OCI-LY3 (cell line): ENCODE results near the gene NPPB.

Experiments
- H2AFZ ChIP-seq: fragments of 200-600, 300-600 bp; shearing (Covaris generic); 2 replicates; pipeline ENCODE4 v1.6.0; 2014; ENCODE audit warnings: antibody characterized with exemption, low read depth, low read length
- H3K27ac ChIP-seq: fragments of 200-600, 300-600 bp; sonication (generic); 2 replicates; pipeline ENCODE4 v1.5.1; 2014; ENCODE audit warnings: mild to moderate bottlenecking, low read length, moderate library complexity, mixed read lengths
- H3K27me3 ChIP-seq: fragments of 200-600, 300-600 bp; sonication (generic); 2 replicates; pipeline ENCODE4 v1.6.1; 2014; ENCODE audit warnings: low read depth, low read length, mixed read lengths
- H3K36me3 ChIP-seq: fragments of 200-600, 300-600 bp; sonication (generic); replicated peaks from 2 replicates; pipeline ENCODE3; 2014; ENCODE audit warnings: low read depth, low read length, mixed read lengths
- H3K4me1 ChIP-seq: fragments of 300-600, 200-600 bp; sonication (generic); 2 replicates; pipeline ENCODE4 v1.6.1; 2014; ENCODE audit warnings: low read length, mixed read lengths
- H3K4me2 ChIP-seq: fragments of 200-600, 300-600 bp; sonication (generic); 2 replicates; pipeline ENCODE4 v1.6.1; 2014; ENCODE audit warnings: low read length, mixed read lengths
- H3K4me3 ChIP-seq: fragments of 300-600, 200-600 bp; sonication (generic); 2 replicates; pipeline ENCODE4 v1.5.1; 2014; ENCODE audit warnings: antibody characterized with exemption, mild to moderate bottlenecking, low read length, moderate library complexity
- H3K79me2 ChIP-seq: fragments of 300-600, 200-600 bp; shearing (Covaris generic); 2 replicates; pipeline ENCODE4 v1.6.1; 2014; ENCODE audit warnings: mild to moderate bottlenecking, low read length, mixed read lengths
- H3K9ac ChIP-seq: fragments of 300-600, 200-600 bp; shearing (Covaris generic); 2 replicates; pipeline ENCODE4 v1.6.0; 2014; ENCODE audit warnings: mild to moderate bottlenecking, low read length, moderate library complexity
- H3K9me3 ChIP-seq: fragments of 200-600, 300-600 bp; shearing (Covaris generic); 2 replicates; pipeline ENCODE4 v1.6.1; 2014; ENCODE audit warnings: low read length, mixed read lengths; ENCODE audit not compliant: insufficient read depth
- H4K20me1 ChIP-seq: fragments of 200-600, 300-600 bp; sonication (generic); 2 replicates; pipeline ENCODE4 v1.6.1; 2016; ENCODE audit warnings: low read length, mixed read lengths; ENCODE audit not compliant: insufficient read depth
- CTCF ChIP-seq: fragments of 200-600, 300-600 bp; sonication (generic); IDR thresholded peaks from 2 replicates; pipeline ENCODE4 v1.5.1; 2014; ENCODE audit warnings: antibody characterized with exemption, low read length, low read depth
- EZH2phosphoT487 ChIP-seq: fragments of 200-600 bp; shearing (Covaris generic); IDR thresholded peaks from 2 replicates; pipeline ENCODE4 v1.6.1; 2018; ENCODE audit warnings: antibody characterized with exemption, mixed run types, low read depth

Gene NPPB

GRCh38 chr1:11837767-11838348, 20.9 kb downstream of the NPPB start:
- no peak overlapping the region for H3K27ac ChIP-seq
- H2AFZ ChIP-seq, result no peak overlapping the region
- no peak overlapping the region for H3K4me3 ChIP-seq
- H3K27me3 ChIP-seq, result no peaks in the 10 kb centered on the region
- peaks cover 12% of the 10 kb centered on the region for H3K36me3 ChIP-seq
- H3K4me2 ChIP-seq, result no peak overlapping the region
- no peaks in the 10 kb centered on the region for H3K79me2 ChIP-seq
- H4K20me1 ChIP-seq, result no peaks in the 10 kb centered on the region
- H3K9ac ChIP-seq, result no peak overlapping the region
- TF ChIP-seq CTCF (no peak), EZH2phosphoT487 (no peak)
- no peaks in the 10 kb centered on the region for H3K4me1 ChIP-seq
- H3K9me3 ChIP-seq, result no peaks in the 10 kb centered on the region

GRCh38 chr1:11836955-11837766, 21.6 kb downstream of the NPPB start:
- H3K9me3 ChIP-seq, result no peaks in the 10 kb centered on the region
- H3K27me3 ChIP-seq, result no peaks in the 10 kb centered on the region
- no peak overlapping the region for H3K4me2 ChIP-seq
- TF ChIP-seq EZH2phosphoT487 (no peak), CTCF (no peak)
- no peaks in the 10 kb centered on the region for H3K4me1 ChIP-seq
- H3K79me2 ChIP-seq, result no peaks in the 10 kb centered on the region
- peaks cover 12% of the 10 kb centered on the region for H3K36me3 ChIP-seq
- H2AFZ ChIP-seq, result no peak overlapping the region
- H3K4me3 ChIP-seq, result no peak overlapping the region
- H4K20me1 ChIP-seq, result no peaks in the 10 kb centered on the region
- H3K9ac ChIP-seq, result no peak overlapping the region
- H3K27ac ChIP-seq, result no peak overlapping the region

- H4K20me1 ChIP-seq, result no peaks in the 10 kb centered on the region
- no peak overlapping the region for H3K27ac ChIP-seq
- no peaks in the 10 kb centered on the region for H3K9me3 ChIP-seq
- no peaks in the 10 kb centered on the region for H3K27me3 ChIP-seq
- H3K4me3 ChIP-seq, result no peak overlapping the region
- H3K4me1 ChIP-seq, result no peaks in the 10 kb centered on the region
- TF ChIP-seq CTCF (no peak), EZH2phosphoT487 (no peak)
- H2AFZ ChIP-seq, result no peak overlapping the region
- peaks cover 9% of the 10 kb centered on the region for H3K36me3 ChIP-seq
- H3K79me2 ChIP-seq, result no peaks in the 10 kb centered on the region
- H3K4me2 ChIP-seq, result no peak overlapping the region
- no peak overlapping the region for H3K9ac ChIP-seq
Observed at GRCh38 chr1:11835441-11836225, 23.1 kb downstream of the NPPB start.

- Histone ChIP-seq H3K27ac (no peak overlapping the region), H3K4me2 (no peak overlapping the region), H3K4me1 (no peaks in the 10 kb centered on the region), H3K9ac (no peak overlapping the region), H2AFZ (no peak overlapping the region), H3K4me3 (no peak overlapping the region), H3K79me2 (no peaks in the 10 kb centered on the region), H3K36me3 (peaks cover 9% of the 10 kb centered on the region), H4K20me1 (no peaks in the 10 kb centered on the region), H3K27me3 (no peaks in the 10 kb centered on the region), H3K9me3 (no peaks in the 10 kb centered on the region)
- TF ChIP-seq EZH2phosphoT487, result no peak
- TF ChIP-seq CTCF, result no peak
Observed at GRCh38 chr1:11833900-11834299, 24.8 kb downstream of the NPPB start.
